Neural progenitor cell (in vitro differentiated cells): ENCODE results near the gene MORN4. TPM values are rescaled to one million over a fixed set of nuclear protein-coding genes. Genes with fewer than 3 reads are reported as not detected.

Source experiments
- DNase-seq: peaks from one replicate; pipeline ENCODE4 v3.0.0-alpha.2; 2016; ENCODE audit warnings: low spot score
- H2AFZ ChIP-seq: fragments of 200-600 bp; sonication (generic); replicated peaks from 2 replicates; pipeline ENCODE4 v1.6.1; 2016; ENCODE audit warnings: antibody characterized with exemption
- H3F3A ChIP-seq: fragments of 200-600 bp; sonication (generic); 2 replicates; pipeline ENCODE4 v1.6.1; 2016; ENCODE audit warnings: antibody characterized with exemption, low read depth
- H3K27ac ChIP-seq: fragments of 200-600 bp; sonication (generic); 2 replicates; pipeline ENCODE4 v1.5.1; 2016; ENCODE audit warnings: mild to moderate bottlenecking
- H3K27me3 ChIP-seq: fragments of 200-600 bp; sonication (generic); 2 replicates; pipeline ENCODE4 v1.6.1; 2016; ENCODE audit warnings: mild to moderate bottlenecking, moderate library complexity
- H3K36me3 ChIP-seq: fragments of 200-600 bp; sonication (generic); 2 replicates; pipeline ENCODE4 v1.5.1; 2016
- H3K4me1 ChIP-seq: fragments of 200-600 bp; sonication (generic); 2 replicates; pipeline ENCODE4 v1.6.1; 2016; ENCODE audit warnings: mixed run types
- H3K4me2 ChIP-seq: fragments of 200-600 bp; sonication (generic); 2 replicates; pipeline ENCODE4 v1.6.1; 2016
- H3K4me3 ChIP-seq: fragments of 200-600 bp; sonication (generic); 2 replicates; pipeline ENCODE4 v1.5.1; 2016
- H3K79me2 ChIP-seq: fragments of 200-600 bp; sonication (generic); 2 replicates; pipeline ENCODE4 v1.6.1; 2016; ENCODE audit warnings: low read depth
- H3K9ac ChIP-seq: fragments of 200-600 bp; sonication (generic); 2 replicates; pipeline ENCODE4 v1.6.1; 2016
- H3K9me3 ChIP-seq: fragments of 200-600 bp; sonication (generic); 2 replicates; pipeline ENCODE4 v1.5.1; 2016; ENCODE audit warnings: low read depth
- H4K20me1 ChIP-seq: fragments of 200-600 bp; sonication (generic); 2 replicates; pipeline ENCODE4 v1.6.1; 2016; ENCODE audit warnings: low read depth
- H3K27ac Mint-ChIP-seq: 3 replicates; pipeline ENCODE4 v1.8.0; 2021; ENCODE audit warnings: mixed read lengths
- H3K27me3 Mint-ChIP-seq: 2 replicates; pipeline ENCODE4 v1.8.0; 2022; ENCODE audit warnings: low read depth, mild to moderate bottlenecking, inconsistent platforms, moderate library complexity, mixed read lengths; ENCODE audit not compliant: insufficient read depth
- H3K36me3 Mint-ChIP-seq: 3 replicates; pipeline ENCODE4 v1.8.0; 2021; ENCODE audit warnings: mixed read lengths
- H3K4me1 Mint-ChIP-seq: 3 replicates; pipeline ENCODE4 v1.8.0; 2021; ENCODE audit warnings: mixed read lengths
- H3K4me3 Mint-ChIP-seq: 3 replicates; pipeline ENCODE4 v1.8.0; 2021; ENCODE audit warnings: mild to moderate bottlenecking, moderate library complexity, mixed read lengths
- H3K9me3 Mint-ChIP-seq: 3 replicates; pipeline ENCODE4 v1.8.0; 2020; ENCODE audit warnings: mixed read lengths
- EZH2 ChIP-seq: fragments of 200-600 bp; sonication (generic); IDR thresholded peaks from 2 replicates; pipeline ENCODE4 v1.6.1; 2017; ENCODE audit warnings: antibody characterized with exemption, mild to moderate bottlenecking, moderate library complexity
- EZH2phosphoT487 ChIP-seq: fragments of 200-600 bp; sonication (generic); IDR thresholded peaks from 2 replicates; pipeline ENCODE4 v1.6.1; 2017; ENCODE audit warnings: antibody characterized with exemption
- total RNA-seq: library from RNA; depleted of rRNA; stranded (reverse); fragments of >200 nt; gene quantifications from 2 replicates; pipeline ENCODE4 v1.2.3, GENCODE V29; 2015; ENCODE audit warnings: low replicate concordance
- TF ChIP-seq, protein P1 (sequence below): fragments of 200-600 bp; sonication (generic); IDR thresholded peaks from 2 replicates; pipeline ENCODE4 v1.5.1; 2017; ENCODE audit warnings: antibody characterized with exemption, mild to moderate bottlenecking

Gene MORN4
- total RNA-seq, 1 donor from 2014 or later, result 23.8 TPM

DNA sequence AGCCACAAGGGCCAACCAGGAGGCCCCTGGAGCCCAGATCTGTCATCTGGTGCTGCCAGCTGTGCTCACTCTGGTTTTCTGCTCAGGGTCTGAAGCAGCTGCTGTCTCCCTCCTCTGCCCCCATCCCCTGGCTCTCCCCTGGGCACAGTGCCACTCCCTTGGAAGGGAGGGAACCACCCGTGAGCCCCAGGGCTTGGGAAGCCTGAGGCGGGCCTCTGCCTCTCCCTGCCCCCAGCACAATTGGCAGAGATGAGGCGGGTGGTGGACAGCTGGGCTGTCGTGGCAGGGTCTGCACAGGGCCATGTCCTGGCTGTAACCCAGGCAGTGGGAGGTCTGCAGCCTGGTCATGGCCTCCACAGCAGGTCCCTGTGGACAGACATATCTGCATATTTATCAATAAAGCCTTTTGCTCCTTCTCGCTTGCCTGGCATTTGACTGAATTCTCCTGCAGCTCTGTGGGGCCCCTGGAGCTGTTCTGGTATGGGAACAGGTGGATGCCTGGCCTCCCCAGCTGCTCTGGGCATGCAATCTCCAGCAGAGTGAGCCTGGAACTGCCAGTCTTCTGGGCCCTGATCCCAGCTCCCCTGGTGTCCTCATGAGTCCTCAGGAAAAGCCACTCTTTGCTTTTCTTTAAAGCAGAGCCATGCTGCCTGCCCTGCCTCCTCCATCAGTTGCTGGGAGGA is 62.4 kb downstream of the MORN4 start:
- H3K9me3 ChIP-seq, result no peaks in the 10 kb centered on the region
- DNase-seq, result no peak
- Mint-ChIP-seq H3K27ac (no peak overlapping the region), H3K4me1 (peaks cover 3% of the 10 kb centered on the region), H3K36me3 (no peaks in the 10 kb centered on the region), H3K27me3 (peaks cover 4% of the 10 kb centered on the region), H3K4me3 (no peak overlapping the region), H3K9me3 (no peaks in the 10 kb centered on the region)
- no peak overlapping the region for H3K4me2 ChIP-seq
- no peaks in the 10 kb centered on the region for H3K27me3 ChIP-seq
- no peak overlapping the region for H3K9ac ChIP-seq
- H3F3A ChIP-seq, result no peaks in the 10 kb centered on the region
- no peaks in the 10 kb centered on the region for H3K79me2 ChIP-seq
- H3K4me3 ChIP-seq, result no peak overlapping the region
- H3K27ac ChIP-seq, result no peak overlapping the region
- H3K36me3 ChIP-seq, result no peaks in the 10 kb centered on the region
- no peaks in the 10 kb centered on the region for H4K20me1 ChIP-seq
- TF ChIP-seq, protein P1, sequence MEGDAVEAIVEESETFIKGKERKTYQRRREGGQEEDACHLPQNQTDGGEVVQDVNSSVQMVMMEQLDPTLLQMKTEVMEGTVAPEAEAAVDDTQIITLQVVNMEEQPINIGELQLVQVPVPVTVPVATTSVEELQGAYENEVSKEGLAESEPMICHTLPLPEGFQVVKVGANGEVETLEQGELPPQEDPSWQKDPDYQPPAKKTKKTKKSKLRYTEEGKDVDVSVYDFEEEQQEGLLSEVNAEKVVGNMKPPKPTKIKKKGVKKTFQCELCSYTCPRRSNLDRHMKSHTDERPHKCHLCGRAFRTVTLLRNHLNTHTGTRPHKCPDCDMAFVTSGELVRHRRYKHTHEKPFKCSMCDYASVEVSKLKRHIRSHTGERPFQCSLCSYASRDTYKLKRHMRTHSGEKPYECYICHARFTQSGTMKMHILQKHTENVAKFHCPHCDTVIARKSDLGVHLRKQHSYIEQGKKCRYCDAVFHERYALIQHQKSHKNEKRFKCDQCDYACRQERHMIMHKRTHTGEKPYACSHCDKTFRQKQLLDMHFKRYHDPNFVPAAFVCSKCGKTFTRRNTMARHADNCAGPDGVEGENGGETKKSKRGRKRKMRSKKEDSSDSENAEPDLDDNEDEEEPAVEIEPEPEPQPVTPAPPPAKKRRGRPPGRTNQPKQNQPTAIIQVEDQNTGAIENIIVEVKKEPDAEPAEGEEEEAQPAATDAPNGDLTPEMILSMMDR, result no peak
- TF ChIP-seq EZH2phosphoT487 (no peak), EZH2 (no peak)
- no peaks in the 10 kb centered on the region for H3K4me1 ChIP-seq
- H2AFZ ChIP-seq, result no peak overlapping the region

DNA sequence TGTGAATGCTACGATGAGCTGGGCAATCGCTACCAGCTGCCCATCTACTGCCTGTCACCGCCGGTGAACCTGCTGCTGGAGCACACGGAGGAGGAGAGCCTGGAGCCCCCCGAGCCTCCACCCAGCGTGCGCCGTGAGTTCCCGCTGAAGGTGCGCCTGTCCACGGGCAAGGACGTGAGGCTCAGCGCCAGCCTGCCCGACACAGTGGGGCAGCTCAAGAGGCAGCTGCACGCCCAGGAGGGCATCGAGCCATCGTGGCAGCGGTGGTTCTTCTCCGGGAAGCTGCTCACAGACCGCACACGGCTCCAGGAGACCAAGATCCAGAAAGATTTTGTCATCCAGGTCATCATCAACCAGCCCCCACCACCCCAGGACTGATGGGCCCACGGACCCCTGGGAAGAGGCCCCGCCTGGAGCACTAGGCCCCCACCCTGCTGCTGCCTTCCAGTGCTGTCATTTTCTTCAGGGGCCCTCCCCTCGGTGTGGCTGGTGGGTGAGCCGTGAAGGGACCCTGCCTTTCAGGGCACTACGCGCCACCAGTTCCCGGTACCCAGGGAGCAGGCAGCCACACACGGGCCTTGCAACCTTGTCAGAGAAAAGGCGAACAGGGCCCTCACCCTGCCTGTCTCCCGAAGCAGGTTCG is 63.0 kb downstream of the MORN4 start:
- no peaks in the 10 kb centered on the region for H3K4me1 ChIP-seq
- DNase-seq, result no peak
- no peak overlapping the region for H2AFZ ChIP-seq
- H3K4me3 ChIP-seq, result no peak overlapping the region
- H3K27me3 Mint-ChIP-seq, result peaks cover 4% of the 10 kb centered on the region
- H3K9ac ChIP-seq, result no peak overlapping the region
- H3K9me3 ChIP-seq, result no peaks in the 10 kb centered on the region
- H3K36me3 Mint-ChIP-seq, result no peaks in the 10 kb centered on the region
- H3K4me2 ChIP-seq, result no peak overlapping the region
- no peaks in the 10 kb centered on the region for H3F3A ChIP-seq
- no peak overlapping the region for H3K27ac ChIP-seq
- no peaks in the 10 kb centered on the region for H4K20me1 ChIP-seq
- no peak for TF ChIP-seq EZH2phosphoT487
- no peaks in the 10 kb centered on the region for H3K9me3 Mint-ChIP-seq
- no peaks in the 10 kb centered on the region for H3K36me3 ChIP-seq
- peaks cover 3% of the 10 kb centered on the region for H3K4me1 Mint-ChIP-seq
- H3K4me3 Mint-ChIP-seq, result no peak overlapping the region
- no peak overlapping the region for H3K27ac Mint-ChIP-seq
- no peaks in the 10 kb centered on the region for H3K27me3 ChIP-seq
- no peaks in the 10 kb centered on the region for H3K79me2 ChIP-seq

DNA sequence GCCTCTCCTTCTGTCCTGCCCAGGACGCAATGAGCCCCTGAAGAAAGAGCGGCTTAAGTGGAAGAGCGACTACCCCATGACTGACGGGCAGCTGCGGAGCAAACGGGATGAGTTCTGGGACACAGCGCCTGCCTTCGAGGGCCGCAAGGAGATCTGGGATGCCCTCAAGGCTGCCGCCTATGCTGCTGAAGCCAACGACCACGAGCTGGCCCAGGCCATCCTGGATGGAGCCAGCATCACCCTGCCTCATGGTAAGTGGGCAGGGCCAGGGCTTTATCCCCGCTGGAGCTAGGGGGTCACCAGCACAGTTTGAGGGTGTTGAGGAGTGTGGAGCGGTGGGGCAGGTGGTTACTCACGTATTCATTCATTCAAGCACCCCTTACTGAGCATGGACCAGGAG is 65.4 kb downstream of the MORN4 start:
- Mint-ChIP-seq H3K4me1 (no peaks in the 10 kb centered on the region), H3K27me3 (peaks cover 4% of the 10 kb centered on the region), H3K4me3 (no peak overlapping the region), H3K9me3 (no peaks in the 10 kb centered on the region), H3K36me3 (no peaks in the 10 kb centered on the region), H3K27ac (no peak overlapping the region)
- TF ChIP-seq, protein P1, result no peak
- TF ChIP-seq EZH2phosphoT487 (no peak), EZH2 (no peak)
- H3K27me3 ChIP-seq, result no peaks in the 10 kb centered on the region
- H2AFZ ChIP-seq, result no peak overlapping the region
- H3K4me1 ChIP-seq, result no peaks in the 10 kb centered on the region
- H3F3A ChIP-seq, result no peaks in the 10 kb centered on the region
- H3K36me3 ChIP-seq, result no peaks in the 10 kb centered on the region
- H3K79me2 ChIP-seq, result no peaks in the 10 kb centered on the region
- H3K9me3 ChIP-seq, result no peaks in the 10 kb centered on the region
- no peak overlapping the region for H3K4me3 ChIP-seq
- no peak overlapping the region for H3K27ac ChIP-seq
- no peak overlapping the region for H3K4me2 ChIP-seq
- no peak overlapping the region for H3K9ac ChIP-seq
- DNase-seq, result peak; percentile 16
- no peaks in the 10 kb centered on the region for H4K20me1 ChIP-seq
